Activated T-cell treated with anti-CD3 and anti-CD28 coated beads for 1 hour (primary cell): ENCODE results near the gene IFI27.

Experiments
- DNase-seq: peaks from one replicate; pipeline ENCODE4 v3.0.0-alpha.2; 2020; ENCODE audit warnings: low read depth

The IFI27 gene

DNA sequence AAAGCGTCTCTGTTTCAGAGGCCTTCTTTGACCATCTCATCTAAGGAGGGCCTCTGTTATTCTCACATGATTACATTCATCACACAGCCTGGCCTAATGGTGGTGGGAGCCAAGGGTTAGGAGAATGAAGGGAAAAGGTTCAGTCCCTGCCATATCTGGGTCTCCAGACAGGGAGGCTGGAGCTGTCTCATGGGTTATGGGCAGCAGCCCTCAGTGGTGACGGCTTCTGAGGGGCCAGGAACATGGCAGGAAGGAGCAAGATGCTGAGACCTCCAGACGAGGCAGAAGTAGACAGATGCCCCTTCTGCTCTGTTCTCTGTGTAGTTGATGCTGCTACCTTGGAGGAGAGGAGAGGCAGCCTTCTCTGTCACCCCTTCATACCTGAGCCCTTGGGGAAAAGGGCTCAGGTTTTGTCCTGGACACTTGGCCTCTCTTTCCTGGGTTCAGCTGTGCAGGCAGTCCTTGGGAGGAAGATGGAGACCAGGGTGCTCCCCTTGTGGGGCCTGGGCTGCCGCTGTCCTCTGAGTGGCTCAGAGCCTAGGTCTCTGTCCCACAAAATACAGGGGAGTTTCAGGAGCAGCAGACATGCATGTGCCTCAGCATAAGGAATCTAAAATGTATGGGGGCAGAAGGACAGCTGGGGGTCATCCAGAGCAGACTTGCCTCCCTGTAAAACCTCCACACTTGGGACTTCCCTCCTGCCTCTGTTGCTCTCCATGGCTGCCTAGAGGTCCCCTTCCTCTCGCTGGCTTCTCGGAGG lies 15.3 kb downstream of the IFI27 start:
- DNase-seq, result no peak

DNA sequence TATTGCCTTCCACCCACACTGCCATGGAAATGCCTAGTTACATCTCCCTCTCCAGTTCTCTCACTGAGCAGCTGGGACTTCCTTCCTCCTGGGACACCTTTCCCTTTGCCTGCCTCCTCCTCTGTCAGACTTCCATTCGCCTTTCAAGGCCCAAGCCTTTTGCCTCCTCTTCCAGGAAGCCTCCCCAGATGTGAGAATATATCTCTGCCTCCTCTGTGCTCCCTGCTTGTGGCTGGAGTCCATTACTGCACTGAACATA lies 15.8 kb downstream of the IFI27 start:
- no peak for DNase-seq

DNA sequence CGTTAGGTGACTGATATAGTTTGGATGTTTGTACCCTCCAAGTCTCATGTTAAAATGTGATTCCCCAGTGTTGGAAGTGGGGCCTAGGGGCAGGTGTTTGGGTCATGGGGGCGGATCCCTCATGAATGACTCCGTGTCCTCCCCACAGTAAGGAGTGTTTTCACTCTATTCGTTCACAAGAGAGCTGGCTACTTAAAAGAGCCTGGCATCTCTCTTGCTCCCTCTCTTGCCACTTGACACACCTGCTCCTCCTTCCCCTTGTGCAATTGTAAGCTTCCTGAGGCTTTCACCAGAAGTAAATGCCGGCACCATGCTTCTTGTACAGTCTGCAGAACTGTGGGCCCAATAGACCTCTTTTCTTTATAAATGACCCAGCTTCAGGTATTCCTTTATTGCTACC lies 16.3 kb downstream of the IFI27 start:
- DNase-seq, result no peak

DNA sequence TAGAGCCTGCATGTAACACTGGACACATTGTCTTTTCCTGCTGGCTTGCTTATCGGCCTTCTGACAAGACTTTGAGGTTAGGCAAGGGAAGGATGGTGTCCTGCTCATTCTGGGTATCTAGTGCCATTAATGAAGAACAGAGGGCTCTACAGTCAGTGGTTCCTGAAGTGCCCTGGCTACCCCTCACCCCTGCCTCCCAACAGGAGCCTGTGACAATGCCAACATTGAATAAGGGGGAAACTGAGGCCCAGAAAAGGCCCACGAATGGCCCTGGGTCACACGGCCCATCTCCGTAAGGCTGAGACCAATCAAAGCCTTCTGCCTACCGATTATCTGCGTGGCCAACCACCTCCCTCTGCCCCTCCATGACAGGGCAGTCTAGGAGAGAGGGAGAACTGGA lies 16.8 kb downstream of the IFI27 start:
- no peak for DNase-seq

DNA sequence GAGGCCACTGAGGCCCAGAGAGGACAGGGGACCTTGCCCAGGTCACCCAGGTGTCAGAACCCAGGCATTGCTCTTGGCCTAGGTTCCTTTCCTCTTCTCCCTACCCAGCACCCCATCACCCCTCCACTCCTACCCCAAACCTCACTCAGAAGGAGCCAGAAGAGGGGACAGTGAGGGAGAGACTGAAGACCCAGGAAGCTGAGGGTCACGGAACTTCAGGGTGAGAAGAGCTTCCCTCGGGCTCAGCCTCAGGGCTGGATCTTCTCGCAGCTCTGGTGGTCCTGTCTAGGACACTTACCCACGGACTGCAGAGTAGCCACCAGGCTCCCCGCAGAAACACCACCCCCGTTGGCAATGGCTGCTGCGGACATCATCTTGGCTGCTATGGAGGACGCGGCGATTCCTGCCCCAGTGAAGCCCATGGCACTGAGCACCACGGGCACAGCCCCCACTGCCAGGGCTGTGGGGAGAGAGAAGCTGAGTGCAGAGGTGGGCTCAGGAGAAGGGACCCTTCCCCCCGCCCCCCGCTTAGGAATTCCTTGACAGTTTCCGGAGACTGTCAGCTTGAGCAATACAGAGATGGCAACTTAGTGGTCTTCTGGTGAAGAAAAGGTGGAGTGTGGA lies 17.8 kb downstream of the IFI27 start:
- no peak for DNase-seq

DNA sequence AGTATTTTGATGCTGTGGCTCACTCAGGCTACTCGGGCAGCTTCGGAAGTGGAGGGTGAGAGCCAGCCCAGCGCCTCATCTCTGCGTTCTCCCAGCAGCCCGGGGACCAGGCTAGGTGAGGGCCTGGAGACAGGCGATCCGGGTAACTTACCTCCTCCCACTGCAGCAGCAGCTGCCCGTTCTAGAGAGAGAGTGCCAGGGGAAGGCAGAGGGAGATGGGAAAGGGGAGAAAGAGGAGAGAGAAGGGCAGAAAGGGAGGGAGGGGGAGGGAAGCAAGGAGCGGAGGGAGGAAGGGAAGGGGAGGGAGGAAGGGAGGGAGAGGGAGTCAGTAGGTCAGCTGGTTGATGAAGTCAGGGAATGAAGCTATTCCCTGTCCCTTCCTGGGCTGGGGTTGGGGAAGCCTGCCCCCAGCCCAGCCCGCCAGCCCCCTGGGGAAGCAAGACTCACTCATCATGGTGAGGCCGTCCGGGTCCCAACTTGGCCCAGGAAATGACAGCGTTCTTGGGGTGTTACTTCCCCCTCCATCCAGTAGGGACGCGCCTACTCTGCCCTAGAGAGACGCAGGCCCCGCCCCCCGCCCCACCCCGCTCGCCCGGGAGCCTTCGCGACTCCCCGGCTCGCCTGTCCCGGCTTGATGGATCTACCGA lies 18.7 kb downstream of the IFI27 start, which contains the start of gene IFI27L2:
Gene IFI27L2 (minus strand): TSS at position 494 of the 647 bp plus-strand sequence. CDS start 40 bp downstream, at position 454.
- DNase-seq, result peak; percentile 46

DNA sequence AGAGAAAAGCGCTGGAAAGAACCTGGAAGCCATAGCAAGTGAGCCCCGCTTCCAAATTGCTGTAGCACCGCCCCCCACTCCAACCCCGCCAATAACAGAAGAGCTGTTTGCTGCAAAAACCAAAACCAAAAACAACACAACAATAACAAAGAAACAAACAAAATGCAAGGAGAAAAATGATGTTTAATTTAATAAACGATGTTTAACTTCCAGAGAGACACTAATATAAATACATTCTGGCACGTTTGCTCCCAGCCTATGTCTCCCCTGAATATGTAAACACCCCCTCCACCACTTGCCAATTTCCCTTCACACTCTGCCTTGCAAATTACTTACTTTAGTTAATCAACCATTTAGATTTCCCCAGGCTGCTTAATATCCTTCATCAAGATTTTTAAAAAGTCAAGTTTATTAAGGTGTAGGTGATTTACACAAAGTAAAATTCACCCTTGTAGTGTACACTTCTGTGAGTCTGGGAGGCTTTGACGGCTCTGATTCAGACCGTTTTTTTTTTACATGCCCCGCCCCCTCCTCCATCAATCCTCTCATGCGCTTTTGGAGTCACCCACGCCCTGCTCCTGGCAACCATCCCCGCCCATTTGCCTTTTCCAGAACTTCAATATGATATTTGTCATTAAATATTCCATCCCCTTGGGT lies 19.4 kb downstream of the IFI27 start:
- DNase-seq, result peak; percentile 11

DNA sequence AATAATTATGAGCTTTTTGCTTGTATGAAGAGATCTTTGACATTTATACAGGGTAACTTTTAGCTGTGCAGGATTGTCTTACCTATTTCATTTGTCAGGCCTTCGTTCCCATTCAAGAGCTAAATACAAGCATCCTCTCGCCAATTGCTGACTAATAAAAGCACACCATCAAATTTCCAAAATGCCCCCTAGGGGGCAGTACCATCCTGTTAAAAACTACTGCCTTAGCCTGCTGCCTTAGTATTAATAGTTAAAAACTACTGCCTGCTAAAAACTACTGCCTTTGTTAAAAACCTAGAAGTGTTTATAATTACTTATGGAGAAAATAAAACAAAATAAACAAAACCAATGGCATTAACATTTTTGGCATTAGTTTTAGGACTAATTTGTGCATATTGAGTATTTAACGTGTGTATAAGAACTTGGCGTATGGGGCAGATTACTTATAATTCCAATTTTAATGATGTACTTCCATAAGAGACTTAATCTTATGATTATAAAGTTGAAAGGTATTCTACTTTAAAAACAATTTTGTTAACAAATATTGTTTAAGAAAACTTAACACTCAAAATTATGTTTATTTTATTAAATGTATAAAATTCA lies 21.9 kb downstream of the IFI27 start:
- peak; percentile 43 for DNase-seq

DNA sequence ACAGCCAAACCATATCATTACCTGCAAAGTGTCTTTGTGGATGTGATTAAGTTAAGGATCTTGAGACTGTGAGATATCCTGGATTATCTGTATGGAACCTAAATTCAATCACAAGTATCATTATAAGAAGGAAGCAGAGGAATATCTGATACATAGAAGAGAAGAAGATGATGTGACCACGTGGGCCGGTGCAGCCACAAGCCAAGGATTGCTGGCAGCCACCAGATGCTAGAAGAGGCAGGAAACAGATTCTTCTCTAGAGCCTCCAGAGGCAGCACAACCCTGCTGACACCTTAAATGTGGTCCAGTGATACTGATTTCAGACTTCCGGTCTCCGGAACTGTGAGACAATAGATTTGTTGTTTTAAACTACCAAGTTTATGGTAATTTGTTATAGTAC lies 24.9 kb downstream of the IFI27 start:
- no peak for DNase-seq

DNA sequence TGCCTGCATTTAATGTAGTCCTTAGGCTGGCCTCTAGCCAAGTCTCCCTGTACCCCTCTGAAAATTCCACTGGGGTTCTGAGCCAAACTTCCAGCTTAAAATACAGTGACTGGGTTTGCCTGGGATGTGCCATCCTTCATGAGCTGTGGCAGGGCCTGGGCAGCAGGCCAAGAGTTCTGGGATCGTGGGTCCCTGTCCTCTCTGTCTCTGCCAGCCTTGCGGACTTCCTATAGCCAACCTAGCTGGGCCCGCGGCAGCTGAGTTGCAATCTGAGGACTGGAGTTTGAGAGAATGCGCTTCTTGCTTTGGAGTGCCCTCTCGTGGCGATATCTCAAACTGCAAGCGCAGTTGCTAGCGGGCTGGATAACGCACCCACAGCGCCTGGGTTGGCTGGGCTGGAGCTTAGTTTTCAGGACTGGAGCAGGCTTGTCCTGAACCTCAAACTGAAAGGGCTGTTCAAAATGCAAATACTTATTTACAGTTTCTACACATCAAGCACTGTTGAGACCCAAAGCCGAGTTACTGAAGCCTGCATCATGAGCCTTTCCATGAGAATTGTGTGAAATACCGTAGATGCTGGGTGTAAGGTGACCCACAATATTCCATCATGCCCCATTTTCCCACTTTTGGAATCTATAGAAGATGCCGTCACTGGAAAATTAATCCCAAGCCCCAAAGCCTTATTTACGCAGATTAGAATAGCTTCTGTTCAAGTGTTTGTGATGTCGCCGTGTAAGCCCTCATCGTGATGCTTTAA lies 26.2 kb downstream of the IFI27 start:
- peak; percentile 78 for DNase-seq

DNA sequence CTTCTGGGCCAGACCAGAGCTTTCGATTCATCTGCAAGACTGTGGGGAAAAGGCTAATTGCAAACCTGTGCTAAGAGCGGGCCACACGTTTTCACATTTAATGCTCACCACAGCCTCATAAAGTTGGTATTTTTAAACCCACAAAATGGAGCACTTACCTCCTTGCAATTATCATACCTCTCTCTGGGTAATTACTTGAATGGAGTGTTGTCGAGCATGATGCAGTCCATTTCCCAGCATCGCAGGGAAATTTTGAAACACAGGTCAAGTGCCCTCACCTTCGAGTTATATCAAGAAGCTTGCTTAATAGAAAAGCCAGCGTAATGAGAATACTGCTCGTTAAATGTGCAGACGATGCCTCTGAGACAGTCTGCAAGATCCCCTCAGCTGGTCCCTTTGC lies 27.7 kb downstream of the IFI27 start:
- no peak for DNase-seq

DNA sequence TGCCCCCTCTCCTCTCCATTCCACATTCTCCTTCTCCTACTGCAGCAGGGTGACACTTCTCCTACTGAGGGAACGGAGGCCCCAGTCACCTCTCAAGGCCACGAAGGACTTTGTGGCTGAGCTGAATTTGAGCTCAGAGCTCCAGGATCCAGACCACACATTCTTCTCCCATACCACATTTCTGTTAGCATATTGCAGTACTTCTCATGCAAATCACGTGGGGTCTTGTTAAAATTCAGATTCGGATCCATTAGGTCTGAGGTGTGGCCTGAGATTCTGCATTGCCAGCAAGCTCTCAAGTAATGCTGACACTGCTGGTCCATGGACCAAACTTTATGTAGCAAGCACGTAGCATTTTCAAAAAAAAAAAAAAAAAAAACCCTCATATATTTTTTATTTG lies 28.5 kb downstream of the IFI27 start:
- DNase-seq, result no peak

DNA sequence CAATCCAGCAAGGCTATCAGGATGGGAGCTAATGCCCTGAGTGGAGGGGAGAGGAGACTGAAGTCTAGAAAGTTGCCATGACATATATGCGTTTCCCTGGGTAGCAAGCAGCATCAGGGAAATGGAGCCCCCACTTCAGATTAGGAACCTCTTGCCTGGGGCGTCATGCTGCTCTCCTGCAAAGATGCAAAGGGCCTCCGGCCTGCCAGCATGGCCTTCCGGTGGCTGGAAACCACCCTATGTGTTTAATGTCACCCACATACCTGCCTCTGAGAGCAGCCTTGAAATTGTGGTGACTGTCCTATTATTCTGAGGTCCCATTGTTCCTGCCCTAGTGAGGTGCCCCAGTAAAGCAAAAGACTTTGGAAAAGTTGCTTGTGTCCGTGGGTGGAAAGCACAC lies 28.9 kb downstream of the IFI27 start:
- DNase-seq, result no peak

DNA sequence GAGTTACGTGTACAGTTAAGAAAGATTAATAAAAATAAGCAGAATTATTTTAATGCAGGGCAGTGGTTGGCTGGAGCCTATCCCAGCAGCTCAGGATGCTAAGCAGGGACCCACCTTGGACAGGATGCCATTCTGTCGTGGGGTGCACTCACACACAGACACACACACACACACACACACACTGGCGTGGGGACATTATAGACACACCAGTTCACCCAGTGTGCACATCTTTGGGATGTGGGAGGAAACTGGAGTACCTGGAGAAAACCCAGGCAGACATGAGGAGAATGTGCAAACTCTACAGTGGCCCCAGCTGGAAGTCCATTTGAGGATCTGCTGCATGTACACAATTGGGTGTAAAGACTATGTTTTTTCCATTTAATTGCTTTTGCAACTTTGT lies 31.7 kb downstream of the IFI27 start:
- DNase-seq, result no peak

DNA sequence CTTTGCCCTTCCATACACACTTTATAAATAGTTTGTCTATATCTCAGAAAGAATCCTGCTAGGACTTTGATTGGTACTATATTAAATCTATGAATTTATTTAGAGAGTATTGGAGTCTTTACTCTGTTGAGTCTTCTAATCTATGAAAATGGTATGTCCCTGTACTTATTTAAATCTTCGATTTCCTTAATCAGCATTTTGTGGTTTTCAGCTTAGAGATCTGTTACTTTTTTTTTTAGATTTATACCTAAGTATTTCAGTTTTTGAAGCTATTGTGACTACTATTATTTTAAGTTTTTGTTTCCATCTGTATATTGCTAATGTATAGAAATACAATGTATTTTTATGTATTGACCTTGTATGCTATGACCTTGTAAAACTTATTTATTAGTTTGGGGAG lies 32.3 kb downstream of the IFI27 start:
- DNase-seq, result no peak

DNA sequence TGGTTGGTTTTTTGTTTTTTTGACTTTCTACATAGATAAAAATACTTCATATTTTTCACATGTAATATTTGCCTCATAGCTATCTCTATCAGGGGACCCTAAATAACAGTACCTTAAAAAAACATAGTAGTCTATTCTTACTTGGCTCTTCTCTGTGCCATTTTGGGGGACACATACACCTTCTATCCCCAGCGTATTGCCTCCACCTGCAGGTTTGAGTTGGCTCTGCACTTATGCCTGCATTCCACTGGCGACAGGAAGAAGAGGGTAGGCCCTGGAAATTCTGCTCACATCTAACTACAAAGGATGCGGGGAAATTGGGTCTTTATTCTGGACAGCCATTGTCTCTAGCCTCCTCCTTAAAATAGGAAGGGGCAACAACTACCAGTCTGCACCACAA lies 32.7 kb downstream of the IFI27 start:
- DNase-seq, result no peak

DNA sequence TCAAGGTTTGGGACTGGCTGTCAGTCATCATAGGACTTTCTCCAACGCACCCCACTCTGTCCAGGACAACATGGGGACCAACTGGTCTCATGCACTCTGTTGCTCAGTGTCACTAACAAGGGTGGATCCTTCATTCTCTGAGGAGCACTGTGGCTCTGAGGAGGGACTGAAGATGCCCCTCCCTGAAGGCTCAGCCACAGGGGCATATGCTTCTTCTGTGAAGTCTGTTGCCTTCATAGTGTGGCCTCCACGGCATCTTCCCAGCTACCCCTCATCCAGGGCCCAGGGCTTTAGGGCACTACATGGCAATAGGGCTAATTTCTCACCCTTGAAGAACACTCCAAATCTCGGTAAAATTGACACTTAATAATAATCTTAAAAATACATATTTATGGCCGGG lies 33.2 kb downstream of the IFI27 start:
- no peak for DNase-seq

DNA sequence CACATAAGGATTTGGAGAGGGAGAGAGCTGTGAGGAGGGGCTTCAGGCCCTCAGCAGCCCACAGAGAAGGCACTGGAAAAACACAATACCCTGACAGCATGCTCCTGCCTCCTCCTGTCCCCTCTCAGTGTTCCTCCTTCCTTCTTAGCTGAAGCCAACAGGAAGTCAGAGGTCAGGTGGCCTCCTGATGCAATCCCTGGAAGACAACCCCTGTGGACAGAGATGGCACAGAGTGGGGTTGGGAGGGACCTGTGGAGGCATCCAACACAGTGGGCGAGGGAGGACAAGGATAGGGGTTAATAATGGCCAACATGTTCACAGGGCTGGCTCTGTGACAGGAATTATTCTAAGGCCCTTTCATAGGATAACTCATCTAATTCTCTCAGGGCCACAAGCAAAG lies 34.2 kb downstream of the IFI27 start:
- no peak for DNase-seq

DNA sequence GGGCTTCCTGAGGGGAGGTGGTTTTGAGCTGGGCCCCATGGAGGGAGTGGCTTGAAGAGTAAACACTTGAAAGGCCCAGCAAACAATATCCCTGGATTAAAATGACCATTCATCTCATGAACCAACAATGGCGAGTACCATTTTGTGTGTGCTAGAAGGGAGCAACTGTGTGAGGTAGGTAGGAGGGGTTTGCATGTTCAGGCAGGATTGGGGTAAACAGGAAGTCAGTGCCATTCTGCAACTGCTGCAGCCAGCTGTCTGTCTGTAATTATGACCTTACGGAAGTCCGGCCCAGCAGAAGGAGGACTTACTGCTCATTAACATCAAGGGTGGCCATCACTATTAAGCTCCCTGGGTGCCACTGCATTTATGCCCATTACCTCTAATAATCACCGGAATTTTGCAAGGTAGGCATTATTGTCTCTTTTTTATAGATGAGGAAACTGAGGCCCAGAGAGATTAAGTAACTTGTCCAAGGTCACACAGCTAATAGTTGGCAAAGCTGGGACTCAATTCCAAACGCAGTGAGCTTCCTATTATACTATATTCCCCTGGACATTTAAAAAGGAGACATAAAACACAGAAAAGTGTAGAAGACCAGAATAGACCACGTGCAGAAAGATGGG lies 35.5 kb downstream of the IFI27 start:
- DNase-seq, result no peak

DNA sequence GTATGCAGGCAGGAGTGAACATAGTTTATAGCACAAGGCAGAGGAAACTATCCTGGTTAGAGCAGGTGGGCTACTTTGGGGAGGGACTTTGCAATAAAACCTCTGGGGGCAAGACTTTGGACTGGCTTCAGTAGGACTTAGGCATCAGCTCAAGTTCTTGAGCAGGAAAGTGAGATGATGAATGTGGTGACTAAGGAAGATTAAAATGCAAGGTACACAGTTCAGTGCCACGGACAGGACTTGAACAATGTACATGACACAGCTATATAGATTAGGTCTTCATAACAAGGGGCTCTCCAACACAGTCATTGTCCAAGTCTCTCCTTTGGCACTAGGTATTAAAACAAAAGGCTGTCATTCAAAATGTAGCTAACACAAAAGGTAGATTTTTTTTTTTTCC lies 42.1 kb downstream of the IFI27 start:
- DNase-seq, result no peak

DNA sequence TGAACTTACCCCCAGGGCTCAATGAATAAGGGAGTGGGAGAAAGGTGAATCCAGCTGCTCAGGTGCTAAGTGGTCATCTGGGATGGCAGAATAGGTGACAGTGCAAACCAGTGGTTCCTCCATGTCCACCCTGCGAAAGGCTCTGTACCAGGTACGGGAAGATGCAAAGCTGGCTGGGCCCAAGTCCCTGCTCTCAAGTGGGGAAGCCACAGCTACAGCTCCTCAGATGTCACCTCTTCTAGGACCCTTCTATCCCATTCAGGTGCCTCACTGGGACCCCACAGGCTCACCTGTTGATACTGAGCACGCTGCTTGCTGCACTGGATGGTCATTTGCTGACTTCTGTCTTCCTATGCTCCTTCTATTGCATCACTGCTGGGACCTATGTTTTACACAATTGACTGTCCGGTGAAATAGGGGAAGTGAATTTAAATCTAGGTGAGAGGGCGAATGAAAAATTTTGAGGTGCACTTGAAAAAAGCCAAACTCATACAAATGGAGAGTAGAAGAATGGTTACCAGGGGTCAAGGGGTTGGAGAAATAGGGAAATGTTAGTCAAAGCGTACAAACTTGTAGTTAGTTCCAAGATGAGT lies 43.3 kb downstream of the IFI27 start:
- DNase-seq, result no peak
